Stimulated activated CD4-positive, alpha-beta T cell treated with anti-CD3 and anti-CD28 coated beads, Interleukin-15, amount 100 ng/mL, for 24 hours (primary cell): ENCODE data around the gene TRIM74.
"Not testable (repeated sequence)": the region's sequence is repeated elsewhere in the genome, so short reads cannot be mapped to it uniquely, and the experiment has no call there.

Source experiments
- DNase-seq: peaks from one replicate; pipeline ENCODE4 v3.0.0-alpha.2; 2020

TRIM74 gene

DNA sequence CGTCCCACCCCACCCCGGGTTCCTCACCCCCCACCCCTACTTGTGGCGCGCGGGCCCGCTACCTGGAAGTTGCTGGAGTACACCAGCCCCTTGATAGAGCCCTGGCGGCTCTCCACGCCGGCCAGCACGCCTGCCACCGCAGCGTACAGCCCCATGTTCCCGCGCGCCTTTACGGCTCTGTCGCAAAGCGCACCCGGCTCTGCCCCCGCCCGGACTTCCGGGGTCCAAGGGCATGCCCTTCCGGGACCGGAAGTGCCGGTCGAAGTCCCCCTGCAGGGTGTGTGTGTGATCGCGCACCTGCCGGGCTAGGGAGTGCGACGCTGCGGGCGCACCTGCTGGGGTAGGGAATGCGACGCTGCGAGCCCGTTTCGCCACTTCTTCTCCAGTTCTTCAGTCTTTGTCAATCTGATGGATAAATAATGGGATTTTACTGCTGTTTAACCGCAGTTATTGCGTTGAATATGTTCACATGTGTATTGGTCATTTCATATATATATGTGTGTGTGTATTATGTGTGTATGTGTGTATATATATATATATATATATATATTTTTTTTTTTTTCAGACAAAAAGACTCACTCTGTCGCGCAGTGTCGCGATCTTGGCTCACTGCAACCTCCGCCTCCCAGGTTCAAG, 14.6 kb downstream of the TRIM74 start:
- not testable (repeated sequence) for DNase-seq

DNA sequence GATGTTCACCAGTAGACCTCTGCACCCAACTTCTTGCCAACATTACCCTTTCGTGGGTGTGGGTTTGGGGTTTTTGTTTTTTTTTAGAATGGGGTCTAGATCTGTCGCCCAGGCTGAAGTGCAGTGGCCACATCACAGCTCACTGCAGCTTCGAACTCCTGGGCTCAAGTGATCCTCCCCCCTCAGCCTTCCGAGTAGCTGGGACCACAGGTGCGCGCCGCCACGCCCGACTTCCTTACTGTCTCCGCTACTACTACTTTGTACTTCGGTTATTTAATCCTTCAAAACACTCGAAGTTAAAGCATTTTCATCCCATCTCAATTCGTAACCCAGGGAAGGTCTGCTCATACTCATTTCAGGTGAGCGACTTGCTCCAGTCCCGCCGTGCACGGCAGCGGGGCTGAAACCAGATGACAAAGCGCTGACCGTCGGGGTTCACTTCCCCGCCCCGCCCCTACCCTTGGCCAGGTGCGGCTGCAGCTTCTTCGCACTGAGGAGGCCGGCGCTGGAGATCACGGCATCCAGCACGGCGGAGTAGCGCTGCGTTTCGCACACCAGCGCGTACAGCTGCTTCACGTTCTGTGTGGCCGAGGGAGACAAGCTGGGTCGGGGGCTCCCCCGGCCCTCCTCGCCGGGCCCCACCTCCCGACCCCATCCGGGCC, 15.2 kb downstream of the TRIM74 start:
- not testable (repeated sequence) for DNase-seq

DNA sequence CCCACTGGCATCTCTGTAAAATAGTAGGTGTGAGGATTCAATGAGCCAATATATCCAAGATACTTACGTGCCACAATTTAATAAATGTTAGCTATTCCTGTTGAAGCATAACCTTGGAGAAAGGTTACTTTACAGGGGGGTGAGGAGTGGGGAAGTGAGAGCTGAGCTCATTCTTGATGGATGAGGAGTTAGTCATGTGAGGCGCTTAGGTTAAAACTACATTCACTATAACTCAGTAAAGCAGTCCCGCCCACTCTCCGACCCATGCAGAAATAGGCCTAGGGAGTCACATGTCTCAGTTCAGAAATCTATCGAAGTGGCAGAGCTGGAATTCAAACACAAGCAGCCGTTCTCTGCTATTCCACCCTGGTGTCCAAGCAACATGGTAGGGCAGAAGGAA, 18.8 kb downstream of the TRIM74 start:
- DNase-seq, result not testable (repeated sequence)

DNA sequence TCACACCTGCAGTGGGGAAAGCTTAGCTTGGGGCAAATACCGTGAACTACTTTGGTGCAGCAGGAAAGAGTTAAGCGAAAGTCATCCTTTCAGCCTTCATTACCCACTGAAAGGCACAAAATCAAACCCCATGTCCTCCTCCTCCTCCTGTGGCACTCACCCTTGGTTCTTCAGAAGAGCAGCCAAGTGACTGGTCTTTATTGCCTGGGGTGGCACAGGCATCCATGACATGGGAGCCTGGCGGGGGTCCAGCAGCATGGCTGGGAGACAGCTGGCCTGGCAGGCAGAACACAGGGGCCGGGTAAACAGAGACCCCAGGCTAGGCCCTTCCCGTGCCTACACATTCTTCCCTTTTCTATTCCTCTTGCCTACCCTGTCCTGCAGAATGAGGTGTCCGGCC, 19.6 kb downstream of the TRIM74 start:
- not testable (repeated sequence) for DNase-seq

DNA sequence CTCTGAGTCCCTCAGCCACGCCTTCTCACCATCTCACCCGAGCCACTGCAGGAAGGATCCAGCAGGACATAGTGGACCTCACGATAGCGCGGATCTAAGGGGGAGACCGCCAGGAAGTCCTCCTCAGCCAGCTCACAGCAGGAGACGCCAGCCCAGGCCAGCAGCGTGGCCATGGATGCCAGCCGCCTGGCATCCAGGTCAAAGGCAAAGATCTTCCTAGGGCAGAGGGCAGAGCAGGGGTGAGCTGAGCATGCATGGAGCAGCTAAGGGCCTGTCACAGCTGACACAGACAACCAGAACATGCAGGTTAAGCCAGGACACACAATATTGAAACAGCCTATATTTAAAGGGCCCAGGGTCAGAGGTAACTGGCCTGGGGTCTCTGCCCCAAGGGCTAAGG, 20.0 kb downstream of the TRIM74 start:
- DNase-seq, result not testable (repeated sequence)

DNA sequence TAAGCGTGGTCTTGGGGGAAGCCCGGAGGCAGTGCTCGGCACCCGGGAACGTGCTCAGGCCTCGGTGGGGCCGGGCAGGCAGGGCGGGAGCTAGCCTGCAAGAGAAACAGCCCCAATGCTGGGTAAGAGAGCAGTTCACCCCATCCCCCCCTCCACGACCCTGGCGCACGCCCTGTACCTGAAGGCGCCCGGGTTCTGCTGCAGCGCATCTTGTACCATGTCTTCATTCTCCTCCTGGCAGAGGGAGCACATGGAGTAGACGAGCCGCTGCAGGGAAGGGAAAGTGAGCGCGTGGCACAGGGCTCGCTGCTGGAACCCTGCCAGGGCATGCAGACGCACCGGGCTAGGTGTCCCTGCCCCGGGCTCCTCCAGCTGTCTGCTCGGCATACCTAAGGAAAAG, 20.6 kb downstream of the TRIM74 start:
- DNase-seq, result not testable (repeated sequence)

DNA sequence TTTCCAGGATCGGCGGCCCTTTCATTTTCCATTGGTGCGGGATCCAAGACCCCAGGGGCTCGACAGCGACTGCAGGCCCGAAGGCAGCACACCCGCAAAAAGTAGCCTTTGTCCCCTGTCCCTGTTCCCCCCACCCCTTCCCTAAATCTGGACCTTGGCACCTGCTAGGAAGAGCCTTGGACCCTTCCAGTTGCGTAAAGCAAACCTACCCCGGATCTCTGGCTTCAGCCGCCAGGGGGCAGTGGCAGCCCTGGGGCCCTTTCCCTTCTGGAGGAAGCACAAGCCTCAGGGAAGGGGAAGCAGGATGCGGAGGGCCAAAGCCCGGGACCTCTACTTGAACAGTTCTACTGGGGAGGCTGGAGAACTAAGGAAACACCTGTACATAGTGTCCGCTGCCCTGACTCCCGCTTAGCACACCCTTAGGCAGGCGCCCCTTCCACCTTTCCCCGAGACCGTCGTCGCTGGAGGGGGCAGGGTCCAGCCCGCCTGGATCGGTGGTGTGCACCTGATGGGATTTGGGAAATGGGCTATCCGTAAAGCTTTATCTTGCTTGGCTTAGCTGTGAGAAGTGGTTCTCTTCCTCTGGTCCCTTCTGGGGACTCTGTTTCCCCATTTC, 23.0 kb downstream of the TRIM74 start:
- DNase-seq, result not testable (repeated sequence)

DNA sequence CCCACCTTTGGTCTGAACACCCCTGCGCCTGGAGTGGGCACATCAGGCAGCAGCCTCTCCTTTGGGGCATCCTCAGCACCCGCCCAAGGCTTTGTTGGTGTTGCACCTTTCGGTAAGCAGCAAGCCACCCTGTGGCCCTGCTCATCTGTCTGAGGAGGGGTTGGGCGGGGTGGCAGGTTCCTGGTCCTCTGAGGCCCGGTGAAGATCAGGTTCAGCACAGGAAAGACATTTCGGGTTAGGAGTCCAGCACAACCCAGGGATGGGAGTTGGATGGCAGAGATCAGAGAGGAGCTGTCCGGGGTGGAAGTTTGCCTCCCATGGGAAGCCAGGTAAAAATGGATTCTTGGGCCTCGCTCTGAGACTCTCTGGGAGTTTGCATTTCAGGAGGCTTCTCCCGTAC, 23.7 kb downstream of the TRIM74 start:
- DNase-seq, result not testable (repeated sequence)

DNA sequence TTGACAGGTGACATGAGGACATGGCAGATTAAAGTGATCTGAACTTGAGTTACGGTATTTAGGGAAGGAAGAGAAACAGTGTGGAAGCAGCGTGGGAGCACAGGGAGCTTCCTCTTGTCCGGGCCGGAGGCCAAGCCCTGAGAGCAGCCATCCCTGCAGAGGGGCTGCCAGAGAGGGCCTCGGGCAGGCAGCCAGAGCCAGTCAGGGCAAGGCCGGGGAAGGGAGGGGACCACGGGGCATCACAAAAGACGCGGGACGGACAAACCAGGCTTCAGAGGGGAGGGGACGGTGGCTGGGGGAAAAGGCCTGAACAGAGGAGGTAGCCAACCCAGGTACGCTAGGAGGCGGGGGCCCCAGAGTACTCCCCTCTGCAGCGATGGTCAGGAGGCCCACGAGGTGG, 24.3 kb downstream of the TRIM74 start:
- DNase-seq, result not testable (repeated sequence)

DNA sequence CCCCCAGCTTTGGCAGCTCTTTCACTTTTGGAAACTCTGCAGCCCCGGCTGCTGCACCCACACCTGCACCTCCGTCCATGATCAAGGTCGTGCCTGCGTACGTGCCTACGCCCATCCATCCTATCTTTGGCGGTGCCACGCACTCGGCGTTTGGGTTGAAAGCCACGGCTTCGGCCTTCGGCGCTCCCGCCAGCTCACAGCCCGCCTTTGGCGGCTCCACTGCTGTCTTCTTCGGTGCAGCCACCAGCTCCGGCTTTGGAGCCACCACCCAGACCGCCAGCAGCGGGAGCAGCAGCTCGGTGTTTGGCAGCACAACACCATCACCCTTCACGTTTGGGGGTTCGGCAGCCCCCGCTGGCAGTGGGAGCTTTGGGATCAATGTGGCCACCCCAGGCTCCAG, 26.3 kb downstream of the TRIM74 start:
- DNase-seq, result not testable (repeated sequence)

DNA sequence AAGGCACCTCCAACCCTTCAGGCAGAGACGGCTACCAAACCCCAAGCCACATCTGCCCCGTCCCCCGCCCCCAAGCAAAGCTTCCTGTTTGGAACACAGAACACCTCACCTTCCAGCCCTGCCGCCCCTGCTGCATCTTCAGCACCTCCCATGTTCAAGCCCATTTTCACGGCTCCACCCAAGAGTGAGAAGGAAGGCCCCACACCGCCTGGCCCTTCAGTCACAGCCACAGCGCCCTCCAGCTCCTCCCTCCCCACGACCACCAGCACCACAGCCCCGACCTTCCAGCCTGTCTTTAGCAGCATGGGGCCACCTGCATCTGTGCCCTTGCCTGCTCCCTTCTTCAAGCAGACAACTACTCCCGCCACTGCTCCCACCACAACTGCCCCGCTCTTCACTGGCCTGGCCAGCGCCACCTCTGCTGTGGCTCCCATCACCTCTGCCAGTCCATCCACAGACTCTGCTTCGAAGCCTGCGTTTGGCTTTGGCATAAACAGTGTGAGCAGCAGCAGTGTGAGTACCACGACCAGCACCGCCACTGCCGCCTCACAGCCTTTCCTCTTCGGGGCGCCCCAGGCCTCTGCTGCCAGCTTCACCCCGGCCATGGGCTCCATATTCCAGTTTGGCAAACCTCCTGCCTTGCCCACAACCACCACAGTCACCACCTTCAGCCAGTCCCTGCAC, 27.1 kb downstream of the TRIM74 start:
- DNase-seq, result not testable (repeated sequence)

DNA sequence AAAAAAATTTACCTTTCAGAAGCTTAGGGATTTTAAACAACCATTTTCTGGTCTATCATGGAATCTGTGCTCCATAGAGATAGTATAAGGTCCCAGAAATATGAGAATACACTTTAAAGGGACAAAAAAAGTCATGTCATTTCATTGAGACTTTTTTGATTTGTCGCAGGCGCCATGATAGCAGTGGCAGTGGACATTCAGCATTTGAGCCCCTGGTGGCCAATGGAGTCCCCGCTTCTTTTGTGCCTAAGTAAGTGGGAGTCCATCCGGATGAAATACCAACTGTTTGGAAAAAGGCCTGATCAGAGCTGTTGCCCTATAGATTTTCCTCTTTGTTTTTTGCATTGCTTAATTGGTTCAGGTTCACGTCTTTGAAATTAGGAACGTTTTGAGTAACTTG, 41.0 kb downstream of the TRIM74 start:
- not testable (repeated sequence) for DNase-seq

DNA sequence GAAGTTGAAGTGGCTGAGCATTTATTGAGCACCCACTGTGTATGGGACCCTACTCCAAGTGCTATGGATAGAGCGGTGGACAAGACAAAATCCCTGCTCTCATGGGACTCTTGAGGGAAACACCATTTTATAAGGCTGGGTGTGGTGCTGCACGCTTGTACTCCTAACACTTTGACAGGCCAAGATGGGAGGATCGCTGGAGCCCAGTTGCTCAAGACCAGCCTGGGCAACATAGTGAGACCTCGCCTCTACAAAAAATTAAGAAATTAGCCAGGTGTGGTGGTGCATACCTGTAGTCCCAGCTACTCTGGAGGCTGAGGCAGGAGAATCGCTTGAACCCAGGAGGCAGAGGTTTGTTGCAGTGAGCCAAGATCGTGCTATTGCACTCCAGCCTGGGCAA, 41.5 kb downstream of the TRIM74 start:
- DNase-seq, result not testable (repeated sequence)

DNA sequence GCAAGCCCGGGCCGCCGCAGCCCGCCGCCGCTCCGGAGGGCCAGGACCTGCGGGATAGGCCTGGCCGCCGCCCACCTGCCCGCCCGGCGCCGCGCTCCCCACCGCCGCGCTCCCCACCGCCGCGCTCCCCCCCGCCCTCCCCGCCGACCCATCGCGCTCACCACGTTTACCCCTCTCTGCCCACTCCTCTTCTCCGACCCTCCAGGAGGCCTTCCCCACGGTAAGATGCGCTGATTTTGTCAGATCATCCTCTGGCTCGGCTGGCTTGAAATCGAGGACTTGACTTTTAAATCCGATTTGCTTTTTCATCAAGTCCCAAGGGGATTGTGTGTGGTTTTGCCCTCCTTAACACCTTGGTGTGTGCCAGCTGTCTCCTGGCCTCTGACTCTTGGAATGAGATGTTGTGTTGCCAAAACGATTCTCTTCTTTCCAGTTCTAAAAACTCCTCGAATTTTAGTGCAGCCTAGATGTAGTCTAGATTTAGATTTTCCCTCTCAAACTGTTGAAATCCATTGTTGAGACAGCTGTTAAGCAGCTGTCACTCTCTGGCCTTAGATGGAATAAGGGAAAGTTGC, 43.6 kb downstream of the TRIM74 start:
- DNase-seq, result no peak

DNA sequence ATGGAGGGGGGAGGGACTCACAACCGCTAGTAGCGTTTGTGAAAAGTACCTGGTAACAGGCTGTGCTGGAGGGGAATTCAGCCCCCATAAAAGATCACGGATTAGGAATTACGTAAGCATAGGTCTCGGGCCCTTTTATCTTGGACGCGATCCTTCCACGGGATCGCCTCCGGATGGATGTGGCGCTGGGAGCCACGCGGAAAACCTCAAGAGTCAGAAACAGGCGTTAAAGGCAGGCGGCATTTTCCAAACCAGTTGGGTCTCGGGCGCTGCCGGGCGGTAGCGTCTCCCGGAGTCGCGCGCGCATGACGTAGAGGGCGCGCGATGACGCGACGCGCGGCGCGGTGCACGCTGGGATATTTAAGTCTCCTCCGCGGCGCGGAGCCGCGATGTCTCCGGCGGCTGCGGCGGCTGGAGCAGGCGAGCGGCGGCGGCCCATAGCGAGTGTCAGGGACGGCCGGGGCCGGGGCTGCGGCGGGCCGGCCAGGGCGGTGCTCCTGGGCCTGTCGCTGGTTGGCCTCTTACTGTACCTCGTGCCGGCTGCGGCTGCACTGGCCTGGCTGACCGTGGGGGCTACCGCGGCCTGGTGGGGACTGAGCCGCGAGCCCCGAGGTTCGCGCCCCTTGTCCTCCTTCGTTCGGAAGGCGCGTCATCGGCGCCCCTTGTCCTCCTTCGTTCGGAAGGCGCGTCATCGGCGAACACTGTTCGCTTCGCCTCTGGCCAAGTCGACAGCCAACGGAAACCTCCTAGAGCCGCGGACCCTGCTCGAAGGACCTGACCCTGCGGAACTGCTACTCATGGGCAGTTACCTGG, 44.3 kb downstream of the TRIM74 start, which contains the start of gene POM121:
POM121 (plus strand) TSS at position 363 of the 813 bp plus-strand sequence; CDS start at position 390, 27 bp downstream.
- peak; percentile 87 for DNase-seq

DNA sequence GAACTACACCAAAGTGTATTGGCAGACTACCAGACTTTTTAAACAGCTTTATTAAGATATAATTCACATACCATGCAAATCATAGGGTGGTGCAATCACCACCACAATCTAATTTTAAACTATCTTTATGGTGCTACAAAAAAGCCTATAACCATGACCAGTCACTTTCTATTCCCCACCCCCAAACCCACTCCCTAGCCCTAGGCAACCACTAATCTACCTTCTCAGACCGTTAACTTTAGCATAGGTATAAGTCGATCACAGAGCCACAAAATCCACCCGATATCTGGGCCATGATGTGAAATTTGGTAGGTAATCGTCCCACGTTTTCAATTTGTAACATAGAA, 44.9 kb downstream of the TRIM74 start:
- no peak for DNase-seq

DNA sequence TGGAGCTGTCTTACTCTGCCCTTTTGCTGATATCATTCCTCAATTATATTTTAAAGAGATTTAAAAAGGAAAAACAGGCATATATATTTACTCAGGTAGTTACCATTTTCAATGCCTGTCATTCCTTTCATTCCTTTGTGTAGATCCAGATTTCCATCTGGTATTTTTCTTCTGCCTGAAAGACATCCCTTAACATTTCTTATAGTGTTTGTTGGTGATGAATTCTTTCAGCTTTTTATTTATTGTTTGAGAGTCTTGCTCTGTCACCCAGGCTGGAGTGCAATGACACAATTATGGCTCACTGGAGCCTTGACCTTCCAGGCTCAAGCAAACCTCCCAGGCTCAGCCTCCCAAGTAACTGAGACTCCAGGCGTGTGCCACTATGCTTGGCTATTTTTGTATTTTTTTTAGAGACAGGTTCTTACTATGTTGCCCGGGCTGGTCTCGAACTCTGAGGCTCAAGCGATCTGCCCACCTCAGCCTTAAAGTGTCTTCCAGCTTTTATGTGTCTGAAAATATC, 50.0 kb downstream of the TRIM74 start:
- no peak for DNase-seq

DNA sequence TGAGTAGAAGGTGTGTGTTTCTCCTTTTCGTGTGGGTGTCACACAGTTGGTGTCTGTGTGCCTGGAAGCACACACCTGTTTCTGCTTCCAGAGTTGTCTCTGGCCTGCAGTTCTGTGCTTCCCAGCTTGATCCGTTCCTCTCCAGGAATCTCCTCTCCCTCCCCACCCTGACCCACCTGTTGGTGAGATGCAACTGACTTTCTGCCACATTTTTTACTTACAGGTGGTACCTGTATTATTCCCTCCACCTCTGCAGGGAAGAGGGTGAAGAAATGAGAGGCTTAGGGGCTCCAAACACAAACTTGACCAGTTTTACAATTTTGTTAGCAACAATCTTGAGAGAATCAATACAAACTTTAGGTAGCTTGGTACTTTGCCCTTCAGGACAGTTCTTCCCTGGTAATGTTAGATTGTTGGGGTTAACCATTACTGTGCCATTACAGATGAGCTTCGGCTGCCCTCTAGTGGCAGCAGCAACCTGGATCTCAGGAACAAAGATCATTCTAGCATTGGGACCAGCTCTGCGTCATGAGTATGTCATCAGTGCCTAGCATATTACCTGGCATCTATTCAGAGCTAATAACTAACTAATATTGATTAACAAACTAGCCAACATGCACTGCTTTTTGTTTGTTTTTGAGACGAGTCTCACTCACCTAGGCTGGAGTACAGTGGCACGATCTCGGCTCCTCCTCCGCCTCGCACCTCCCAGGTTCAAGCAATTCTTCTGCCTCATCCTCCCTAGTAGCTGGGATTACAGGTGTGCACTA, 54.3 kb downstream of the TRIM74 start:
- DNase-seq, result peak; percentile 67

DNA sequence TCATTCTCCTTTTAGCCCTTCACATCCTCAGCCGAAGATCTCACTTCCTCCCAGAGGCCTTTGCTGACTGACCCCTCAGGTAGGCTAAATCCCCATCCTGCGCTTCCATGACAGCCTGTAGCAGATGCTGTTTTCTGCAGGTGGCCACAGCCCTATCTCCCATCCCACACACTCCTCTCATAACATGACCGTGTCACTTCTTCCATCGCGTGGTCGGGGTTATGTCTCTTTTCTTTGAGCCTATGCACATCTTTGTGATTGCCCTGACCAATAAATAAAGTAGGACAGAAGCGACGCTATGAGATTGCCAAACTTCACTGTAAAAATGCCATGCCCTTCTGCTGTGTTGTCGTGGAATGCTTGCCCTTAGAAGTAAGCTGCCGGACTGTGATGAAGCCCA, 55.5 kb downstream of the TRIM74 start:
- DNase-seq, result peak; percentile 43

DNA sequence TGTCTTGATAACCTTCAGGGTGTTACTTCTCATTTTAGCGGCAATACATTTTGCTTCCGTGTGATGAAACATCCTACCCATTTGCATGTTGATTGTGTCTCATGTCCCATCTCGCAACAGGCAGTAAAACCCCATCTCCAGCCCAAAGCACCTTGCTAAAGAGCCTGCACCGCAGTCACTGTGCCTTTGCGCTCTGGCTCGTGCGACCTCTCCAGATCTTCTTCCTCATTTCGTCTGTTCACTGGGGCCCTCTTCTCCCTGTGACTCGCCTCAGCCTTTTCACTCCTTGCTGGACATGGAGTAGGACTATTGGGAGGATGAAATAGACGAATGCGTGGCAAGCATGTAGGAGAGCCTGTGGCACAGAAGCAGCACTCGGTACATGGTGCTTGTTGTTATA, 57.9 kb downstream of the TRIM74 start:
- DNase-seq, result not testable (repeated sequence)
